ENCODE results near the gene C1QB. TPM values are rescaled to one million over a fixed set of nuclear protein-coding genes. Genes with fewer than 3 reads are reported as not detected.

Gene C1QB
- total RNA-seq, 2 experiments from 2014 or later, result not detected

DNA sequence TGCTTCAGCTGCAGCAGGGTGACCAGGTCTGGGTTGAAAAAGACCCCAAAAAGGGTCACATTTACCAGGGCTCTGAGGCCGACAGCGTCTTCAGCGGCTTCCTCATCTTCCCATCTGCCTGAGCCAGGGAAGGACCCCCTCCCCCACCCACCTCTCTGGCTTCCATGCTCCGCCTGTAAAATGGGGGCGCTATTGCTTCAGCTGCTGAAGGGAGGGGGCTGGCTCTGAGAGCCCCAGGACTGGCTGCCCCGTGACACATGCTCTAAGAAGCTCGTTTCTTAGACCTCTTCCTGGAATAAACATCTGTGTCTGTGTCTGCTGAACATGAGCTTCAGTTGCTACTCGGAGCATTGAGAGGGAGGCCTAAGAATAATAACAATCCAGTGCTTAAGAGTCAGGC lies 13.8 kb upstream of the C1QB start:
- ATAC-seq (no peak), DNase-seq (no peak)
- H3K4me3 Mint-ChIP-seq, result no peak overlapping the region
- no peaks in the 10 kb centered on the region for H3K36me3 Mint-ChIP-seq
- no peaks in the 10 kb centered on the region for H3K9me3 Mint-ChIP-seq (ENCODE audit: low read depth)
- CTCF ChIA-PET, result interaction anchor here (1.1 kb wide), 1 partner anchor 223 kb away, joined by 3 read pairs; no protein-coding TSS in a partner anchor
- H3K4me1 Mint-ChIP-seq, result no peaks in the 10 kb centered on the region
- H3K27ac Mint-ChIP-seq, result no peak overlapping the region
- H3K27me3 Mint-ChIP-seq, result peaks cover 5% of the 10 kb centered on the region

- H3K4me3 Mint-ChIP-seq, result no peak overlapping the region
- no peaks in the 10 kb centered on the region for H3K4me1 Mint-ChIP-seq
- no peak for ATAC-seq
- CTCF ChIA-PET, result interaction anchor here (0.8 to 2.3 kb wide), 6 partner anchors 9 to 502 kb away, joined by 3 to 12 read pairs (median 4); no protein-coding TSS in a partner anchor
- no peak for DNase-seq
- peaks cover 11% of the 10 kb centered on the region for H3K27me3 Mint-ChIP-seq
- no peaks in the 10 kb centered on the region for H3K9me3 Mint-ChIP-seq (ENCODE audit: low read depth)
- H3K27ac Mint-ChIP-seq, result no peak overlapping the region
- H3K36me3 Mint-ChIP-seq, result no peaks in the 10 kb centered on the region
Measured at GRCh38 chr1:22641247-22641646, 11.8 kb upstream of the C1QB start.

- Mint-ChIP-seq H3K4me1 (no peaks in the 10 kb centered on the region), H3K9me3 (ENCODE audit: low read depth) (no peaks in the 10 kb centered on the region), H3K36me3 (no peaks in the 10 kb centered on the region), H3K27ac (no peak overlapping the region), H3K4me3 (no peak overlapping the region), H3K27me3 (peaks cover 12% of the 10 kb centered on the region)
- CTCF ChIA-PET, result interaction anchor here (0.8 to 2.3 kb wide), 6 partner anchors 10 to 503 kb away, joined by 3 to 12 read pairs (median 4); no protein-coding TSS in a partner anchor
- DNase-seq (peak; percentile 71), ATAC-seq (peak; percentile 83)
Measured at GRCh38 chr1:22641906-22642636, 11.0 kb upstream of the C1QB start.

- CTCF ChIA-PET, result no interaction called here
- ATAC-seq (no peak), DNase-seq (no peak)
- no peak within 1 kb of the TSS for H3K27ac Mint-ChIP-seq
- H3K27me3 Mint-ChIP-seq, result peaks cover 12% of the 10 kb centered on the region
- H3K9me3 Mint-ChIP-seq (ENCODE audit: low read depth), result no peaks in the 10 kb centered on the region
- no peak within 1 kb of the TSS for H3K4me3 Mint-ChIP-seq
- H3K36me3 Mint-ChIP-seq, result no peaks in the 10 kb centered on the region
- no peaks in the 10 kb centered on the region for H3K4me1 Mint-ChIP-seq
Measured at GRCh38 chr1:22643381-22643780, 9.7 kb upstream of the C1QB start, which contains the start of gene C1QC. C1QC (plus strand) TSS chr1:22643633; CDS start chr1:22644024, 391 bp downstream.

DNA sequence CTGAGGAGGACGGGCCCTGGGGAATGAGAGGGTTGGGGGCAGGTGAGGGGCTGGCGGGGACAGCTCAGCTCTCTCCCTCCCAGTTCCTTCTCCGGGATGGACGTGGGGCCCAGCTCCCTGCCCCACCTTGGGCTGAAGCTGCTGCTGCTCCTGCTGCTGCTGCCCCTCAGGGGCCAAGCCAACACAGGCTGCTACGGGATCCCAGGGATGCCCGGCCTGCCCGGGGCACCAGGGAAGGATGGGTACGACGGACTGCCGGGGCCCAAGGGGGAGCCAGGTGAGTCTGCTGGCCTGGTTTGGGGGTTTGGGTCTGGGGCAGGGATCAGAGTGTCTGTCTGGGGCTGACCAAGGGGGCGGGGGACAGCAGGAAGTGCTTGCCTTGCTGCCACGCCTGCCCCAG lies 9.1 kb upstream of the C1QB start:
- Mint-ChIP-seq H3K9me3 (ENCODE audit: low read depth) (no peaks in the 10 kb centered on the region), H3K4me3 (no peak overlapping the region), H3K36me3 (no peaks in the 10 kb centered on the region), H3K4me1 (no peaks in the 10 kb centered on the region), H3K27me3 (peaks cover 12% of the 10 kb centered on the region), H3K27ac (no peak overlapping the region)
- DNase-seq (no peak), ATAC-seq (no peak)
- CTCF ChIA-PET, result no interaction called here

GRCh38 chr1:22645931-22646330 lies 7.1 kb upstream of the C1QB start:
- H3K36me3 Mint-ChIP-seq, result no peaks in the 10 kb centered on the region
- H3K4me3 Mint-ChIP-seq, result no peak overlapping the region
- no peaks in the 10 kb centered on the region for H3K9me3 Mint-ChIP-seq (ENCODE audit: low read depth)
- H3K4me1 Mint-ChIP-seq, result no peaks in the 10 kb centered on the region
- no peak for DNase-seq
- H3K27me3 Mint-ChIP-seq, result peaks cover 12% of the 10 kb centered on the region
- CTCF ChIA-PET, result no interaction called here
- ATAC-seq, result no peak
- H3K27ac Mint-ChIP-seq, result no peak overlapping the region

- Mint-ChIP-seq H3K27me3 (peaks cover 8% of the 10 kb centered on the region), H3K36me3 (no peaks in the 10 kb centered on the region), H3K27ac (no peak overlapping the region), H3K9me3 (ENCODE audit: low read depth) (no peaks in the 10 kb centered on the region), H3K4me3 (no peak overlapping the region), H3K4me1 (no peaks in the 10 kb centered on the region)
- CTCF ChIA-PET, result no interaction called here
- DNase-seq (no peak), ATAC-seq (no peak)
Measured at GRCh38 chr1:22646384-22646783, 6.7 kb upstream of the C1QB start.

GRCh38 chr1:22650089-22650693 lies 2.8 kb upstream of the C1QB start:
- CTCF ChIA-PET, result no interaction called here
- Mint-ChIP-seq H3K4me3 (no peak overlapping the region), H3K36me3 (no peaks in the 10 kb centered on the region), H3K27me3 (peaks cover 16% of the 10 kb centered on the region), H3K27ac (no peak overlapping the region), H3K9me3 (ENCODE audit: low read depth) (no peaks in the 10 kb centered on the region), H3K4me1 (no peaks in the 10 kb centered on the region)
- ATAC-seq (no peak), DNase-seq (no peak)

DNA sequence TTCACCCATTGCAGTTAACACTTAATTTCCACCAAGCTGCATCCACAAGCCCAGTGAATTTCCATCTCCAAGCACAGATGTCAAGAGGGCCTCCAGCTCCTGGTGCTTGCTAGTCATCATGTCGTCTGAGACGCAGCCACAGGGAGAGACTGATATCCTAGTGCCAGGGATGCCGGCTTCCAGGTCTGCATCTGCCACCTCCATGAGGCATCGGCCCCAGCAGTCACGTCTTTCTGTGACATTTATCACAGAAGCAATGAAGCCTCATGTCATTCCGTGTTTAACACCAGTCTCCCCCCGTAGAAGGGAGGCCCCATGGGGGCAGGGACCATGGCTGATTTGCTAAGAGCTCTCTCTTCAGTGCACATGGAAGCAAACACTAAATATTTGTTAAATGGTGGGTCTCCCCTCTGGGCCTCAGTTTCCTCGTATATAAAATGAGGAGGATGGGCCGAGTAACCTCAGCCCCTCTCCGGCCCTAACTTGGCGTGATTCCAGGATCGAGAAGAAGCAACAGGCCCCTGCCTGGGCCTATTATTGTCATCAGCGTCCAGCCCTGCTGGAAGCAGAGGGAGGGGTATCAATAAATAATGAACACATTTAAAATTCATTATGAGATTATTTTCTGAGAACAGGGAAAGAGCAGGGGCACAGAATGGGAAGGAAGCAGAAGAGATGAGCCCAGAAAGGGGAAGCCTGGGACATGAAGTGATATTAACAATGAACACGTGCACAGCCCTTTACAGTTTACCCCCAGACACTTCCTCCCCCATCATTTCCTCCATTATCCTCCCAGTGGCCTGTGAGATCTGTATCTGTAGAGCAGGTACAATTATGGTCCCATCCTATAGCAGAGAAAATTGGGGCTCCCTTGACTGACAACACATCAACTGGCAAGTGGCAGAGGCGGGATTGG lies 837 bp upstream of the C1QB start:
- no peak for ATAC-seq
- Mint-ChIP-seq H3K27me3 (peaks cover 14% of the 10 kb centered on the region), H3K4me3 (no peak overlapping the region), H3K27ac (no peak overlapping the region), H3K36me3 (no peaks in the 10 kb centered on the region), H3K9me3 (ENCODE audit: low read depth) (no peaks in the 10 kb centered on the region), H3K4me1 (no peaks in the 10 kb centered on the region)
- no peak for DNase-seq
- CTCF ChIA-PET, result no interaction called here

DNA sequence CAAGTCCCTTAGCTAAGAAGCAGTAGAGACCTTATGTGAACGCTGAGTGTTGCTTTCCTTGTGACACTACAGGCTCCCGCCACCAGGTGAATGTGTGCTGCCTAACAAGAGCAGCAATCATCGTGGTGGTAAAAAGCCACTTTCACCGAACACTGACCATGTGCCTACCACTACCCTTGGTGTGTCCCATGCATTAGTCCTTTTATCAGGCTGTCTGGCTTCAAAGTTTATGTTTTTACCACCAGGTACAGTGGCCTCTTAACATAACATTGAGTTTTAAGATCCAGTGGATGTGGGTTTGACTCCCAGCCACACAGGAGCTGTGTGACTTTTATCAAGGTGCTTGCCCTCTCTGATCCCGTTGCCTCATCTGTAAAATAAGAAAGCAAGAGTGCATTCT lies 1.7 kb downstream of the C1QB start:
- ATAC-seq (no peak), DNase-seq (no peak)
- H3K27ac Mint-ChIP-seq, result no peak overlapping the region
- peaks cover 14% of the 10 kb centered on the region for H3K27me3 Mint-ChIP-seq
- no peak overlapping the region for H3K4me3 Mint-ChIP-seq
- H3K36me3 Mint-ChIP-seq, result no peaks in the 10 kb centered on the region
- CTCF ChIA-PET, result no interaction called here
- no peaks in the 10 kb centered on the region for H3K4me1 Mint-ChIP-seq
- H3K9me3 Mint-ChIP-seq (ENCODE audit: low read depth), result no peaks in the 10 kb centered on the region

DNA sequence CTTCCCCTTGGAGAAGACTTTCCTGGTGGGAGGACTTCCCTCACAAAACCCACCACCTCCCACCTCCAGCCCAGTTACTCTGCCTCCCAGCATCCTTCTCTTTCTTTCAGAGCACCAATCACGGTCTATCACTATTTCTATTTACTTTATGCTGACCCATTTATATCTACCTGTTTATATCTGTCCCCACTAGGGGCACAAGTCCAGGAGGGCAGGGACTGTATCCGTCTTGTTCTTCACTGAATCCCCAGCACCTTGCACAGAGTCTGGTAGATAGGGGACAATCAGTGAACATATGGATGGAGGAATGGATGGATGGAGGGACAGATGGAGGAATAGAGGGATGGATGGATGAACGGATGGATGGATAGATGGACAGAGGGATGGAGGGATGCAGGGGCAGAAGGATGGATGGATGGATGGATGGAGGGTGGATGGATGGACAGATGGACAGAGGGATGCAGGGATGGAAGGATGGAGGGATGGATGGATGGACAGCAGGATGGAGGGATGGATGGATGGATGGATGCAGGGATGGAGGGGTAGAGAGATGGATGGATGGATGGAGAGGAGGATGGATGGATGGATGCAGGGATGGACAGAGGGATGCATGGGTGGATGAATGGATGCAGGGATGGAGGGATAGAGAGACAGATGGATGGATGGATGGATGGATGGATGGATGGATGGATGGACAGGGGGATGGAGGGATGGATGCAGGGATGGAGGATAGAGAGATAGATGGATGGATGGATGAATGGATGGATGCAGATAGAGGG lies 5.5 kb downstream of the C1QB start:
- no peaks in the 10 kb centered on the region for H3K9me3 Mint-ChIP-seq (ENCODE audit: low read depth)
- H3K4me1 Mint-ChIP-seq, result no peaks in the 10 kb centered on the region
- H3K27me3 Mint-ChIP-seq, result peaks cover 13% of the 10 kb centered on the region
- no peaks in the 10 kb centered on the region for H3K36me3 Mint-ChIP-seq
- no peak for ATAC-seq
- H3K4me3 Mint-ChIP-seq, result no peak overlapping the region
- H3K27ac Mint-ChIP-seq, result no peak overlapping the region
- DNase-seq, result no peak
- CTCF ChIA-PET, result no interaction called here

GRCh38 chr1:22660716-22661241 lies 7.7 kb downstream of the C1QB start:
- Mint-ChIP-seq H3K36me3 (no peaks in the 10 kb centered on the region), H3K9me3 (ENCODE audit: low read depth) (no peaks in the 10 kb centered on the region), H3K4me3 (no peak overlapping the region), H3K4me1 (no peaks in the 10 kb centered on the region), H3K27me3 (peaks cover 4% of the 10 kb centered on the region), H3K27ac (no peak overlapping the region)
- CTCF ChIA-PET, result no interaction called here
- ATAC-seq (no peak), DNase-seq (no peak)

DNA sequence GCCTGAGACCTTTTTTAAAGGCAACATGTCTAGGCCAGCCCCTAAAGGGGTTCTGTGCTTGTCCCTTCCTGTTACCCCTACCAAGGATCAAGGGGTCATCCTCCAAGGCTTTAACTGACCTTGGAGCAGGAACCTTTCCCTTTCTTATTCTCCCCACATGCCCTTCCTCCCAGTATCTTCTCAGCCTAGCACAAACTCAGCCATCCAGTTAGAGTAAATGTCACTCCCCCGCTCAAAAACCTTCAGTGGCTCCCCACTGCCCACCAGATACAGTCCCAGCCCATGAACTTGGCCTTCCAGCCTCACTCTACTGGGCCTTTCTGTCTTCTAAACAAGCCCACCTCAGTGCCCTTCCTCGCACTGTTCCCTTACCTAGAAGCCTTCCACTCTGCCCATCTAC lies 8.8 kb downstream of the C1QB start:
- H3K9me3 Mint-ChIP-seq (ENCODE audit: low read depth), result no peaks in the 10 kb centered on the region
- no peaks in the 10 kb centered on the region for H3K27me3 Mint-ChIP-seq
- DNase-seq (no peak), ATAC-seq (no peak)
- H3K4me1 Mint-ChIP-seq, result no peaks in the 10 kb centered on the region
- H3K4me3 Mint-ChIP-seq, result no peak overlapping the region
- CTCF ChIA-PET, result no interaction called here
- H3K36me3 Mint-ChIP-seq, result no peaks in the 10 kb centered on the region
- H3K27ac Mint-ChIP-seq, result no peak overlapping the region
